Brain microvascular endothelial cell (primary cell): Measurements from ENCODE around the gene TERT.

Source experiments
- DNase-seq: peaks from one replicate; pipeline ENCODE4 v3.0.0-alpha.2; 2020
- H3K27ac ChIP-seq: fragments of 250-450 bp; sonication (Bioruptor Pico); 2 replicates; pipeline ENCODE4 v1.5.1; 2020; ENCODE audit warnings: mild to moderate bottlenecking, moderate library complexity
- H3K27me3 ChIP-seq: fragments of 250-450 bp; sonication (Bioruptor Pico); replicated peaks from 2 replicates; pipeline ENCODE4 v1.5.1; 2020; ENCODE audit warnings: mild to moderate bottlenecking
- H3K36me3 ChIP-seq: fragments of 250-450 bp; sonication (Bioruptor Pico); replicated peaks from 2 replicates; pipeline ENCODE4 v1.5.1; 2020; ENCODE audit warnings: mild to moderate bottlenecking
- H3K4me3 ChIP-seq: 2 replicates; pipeline ENCODE4 v1.5.1; 2011; ENCODE audit warnings: low read depth, mild to moderate bottlenecking, control low read depth, low read length, moderate library complexity
- in situ Hi-C: cut with HindIII; loops from 2 replicates; pipeline ENCODE4 v1.10.0; 2017; ENCODE audit warnings: low sequenced_read_pairs, low pct_ligation_motif_present
- TF ChIP-seq, protein P1 (sequence below): IDR thresholded peaks from 2 replicates; pipeline ENCODE4 v1.5.1; 2011; ENCODE audit warnings: low read depth, mild to moderate bottlenecking, moderate library complexity, low read length, control low read depth, inconsistent platforms; ENCODE audit errors: missing control alignments

Gene TERT

GRCh38 chr5:1221721-1222120 is 73.1 kb downstream of the TERT start:
- Histone ChIP-seq H3K4me3 (no peak overlapping the region), H3K27ac (no peak overlapping the region), H3K36me3 (no peaks in the 10 kb centered on the region), H3K27me3 (no peaks in the 10 kb centered on the region)
- DNase-seq = no peak
- TF ChIP-seq, protein P1, sequence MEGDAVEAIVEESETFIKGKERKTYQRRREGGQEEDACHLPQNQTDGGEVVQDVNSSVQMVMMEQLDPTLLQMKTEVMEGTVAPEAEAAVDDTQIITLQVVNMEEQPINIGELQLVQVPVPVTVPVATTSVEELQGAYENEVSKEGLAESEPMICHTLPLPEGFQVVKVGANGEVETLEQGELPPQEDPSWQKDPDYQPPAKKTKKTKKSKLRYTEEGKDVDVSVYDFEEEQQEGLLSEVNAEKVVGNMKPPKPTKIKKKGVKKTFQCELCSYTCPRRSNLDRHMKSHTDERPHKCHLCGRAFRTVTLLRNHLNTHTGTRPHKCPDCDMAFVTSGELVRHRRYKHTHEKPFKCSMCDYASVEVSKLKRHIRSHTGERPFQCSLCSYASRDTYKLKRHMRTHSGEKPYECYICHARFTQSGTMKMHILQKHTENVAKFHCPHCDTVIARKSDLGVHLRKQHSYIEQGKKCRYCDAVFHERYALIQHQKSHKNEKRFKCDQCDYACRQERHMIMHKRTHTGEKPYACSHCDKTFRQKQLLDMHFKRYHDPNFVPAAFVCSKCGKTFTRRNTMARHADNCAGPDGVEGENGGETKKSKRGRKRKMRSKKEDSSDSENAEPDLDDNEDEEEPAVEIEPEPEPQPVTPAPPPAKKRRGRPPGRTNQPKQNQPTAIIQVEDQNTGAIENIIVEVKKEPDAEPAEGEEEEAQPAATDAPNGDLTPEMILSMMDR = no peak
- in situ Hi-C loops = loop anchor here (25.0 kb wide), 1 partner anchor 91 kb away; no protein-coding TSS in a partner anchor

GRCh38 chr5:1220831-1221230 is 74.0 kb downstream of the TERT start:
- TF ChIP-seq, protein P1 = no peak
- H3K27me3 ChIP-seq = no peaks in the 10 kb centered on the region
- in situ Hi-C loops = loop anchor here (25.0 kb wide), 1 partner anchor 91 kb away; no protein-coding TSS in a partner anchor

GRCh38 chr5:1220351-1220750 is 74.5 kb downstream of the TERT start:
- in situ Hi-C loops = loop anchor here (25.0 kb wide), 1 partner anchor 92 kb away; no protein-coding TSS in a partner anchor
- no peak overlapping the region for H3K27ac ChIP-seq
- H3K36me3 ChIP-seq = no peaks in the 10 kb centered on the region
- no peak for DNase-seq
- no peaks in the 10 kb centered on the region for H3K27me3 ChIP-seq
- no peak overlapping the region for H3K4me3 ChIP-seq
- TF ChIP-seq, protein P1 = no peak

More at GRCh38 chr5:1220831-1221230, 74.0 kb downstream of the TERT start:
- DNase-seq = no peak
- no peak overlapping the region for H3K27ac ChIP-seq
- H3K36me3 ChIP-seq = no peaks in the 10 kb centered on the region
- H3K4me3 ChIP-seq = no peak overlapping the region

GRCh38 chr5:1219768-1220100 is 75.1 kb downstream of the TERT start:
- H3K27ac ChIP-seq = no peak overlapping the region
- H3K4me3 ChIP-seq = no peak overlapping the region
- TF ChIP-seq, protein P1 = no peak
- in situ Hi-C loops = loop anchor here (25.0 kb wide), 1 partner anchor 93 kb away; no protein-coding TSS in a partner anchor
- DNase-seq = no peak
- H3K27me3 ChIP-seq = no peaks in the 10 kb centered on the region
- no peaks in the 10 kb centered on the region for H3K36me3 ChIP-seq

- DNase-seq = no peak
- Histone ChIP-seq H3K27me3 (no peaks in the 10 kb centered on the region), H3K4me3 (no peak overlapping the region), H3K36me3 (no peaks in the 10 kb centered on the region), H3K27ac (no peak overlapping the region)
- TF ChIP-seq, protein P1 = no peak
- in situ Hi-C loops = loop anchor here (25.0 kb wide), 1 partner anchor 93 kb away; no protein-coding TSS in a partner anchor
Observed at GRCh38 chr5:1219098-1219767, 75.6 kb downstream of the TERT start.
